Measurements from ENCODE around the gene IL16. TPM values are rescaled to one million over a fixed set of nuclear protein-coding genes. Genes with fewer than 3 reads are reported as not detected.

Gene IL16
- total and polyA plus RNA-seq, 2 donors from 2014 or later: 1.4 to 19.9 TPM

DNA sequence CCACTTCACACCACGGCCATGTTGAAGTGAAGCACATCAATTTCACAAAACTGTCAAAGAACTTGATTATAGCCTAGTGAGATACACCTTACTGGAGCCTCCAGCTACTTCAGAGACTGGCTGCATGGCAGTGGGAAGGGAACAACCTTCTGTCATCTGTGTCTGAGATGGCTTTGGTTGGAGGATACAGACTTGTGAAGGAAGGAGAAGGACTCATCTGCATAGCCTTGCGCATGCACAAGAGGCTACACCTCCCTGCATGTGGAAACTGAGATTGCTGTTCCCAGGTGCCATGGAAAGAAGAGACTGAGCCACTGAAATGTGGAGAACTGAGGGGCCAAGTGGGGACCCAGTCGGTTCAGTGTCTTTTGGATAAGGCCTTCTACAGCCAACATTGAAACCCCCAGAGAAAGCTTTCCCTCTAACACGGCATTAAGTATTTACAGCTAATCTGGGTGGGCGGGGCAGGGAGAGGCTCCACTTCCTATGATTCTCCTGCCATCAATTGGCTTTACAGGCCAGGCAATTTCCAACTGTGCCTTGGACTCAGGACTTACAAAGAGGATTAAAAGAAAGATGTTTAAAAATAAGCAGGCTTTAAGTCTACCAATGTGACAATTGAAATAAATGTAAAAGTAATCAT is 58.8 kb downstream of the IL16 start:
- Histone ChIP-seq H3K9ac (ENCODE audit: low read length in 3 of 3) (no peak overlapping the region), H3K4me1 (ENCODE audit: control insufficient read depth in 2 of 3, insufficient read depth in 2 of 3, low read depth in 1 of 3, low read length in 3 of 3) (no peaks in the 10 kb centered on the region), H3K4me3 (ENCODE audit: low read length in 3 of 3) (no peak overlapping the region), H3K27me3 (ENCODE audit: control insufficient read depth, insufficient read depth, low read length) (no peaks in the 10 kb centered on the region), H3K27ac (ENCODE audit: low read depth in 2 of 2, low read length in 2 of 2) (no peak overlapping the region), H3K9me3 (ENCODE audit: control insufficient read depth in 2 of 3, insufficient read depth in 1 of 3, low read length in 3 of 3) (no peaks in the 10 kb centered on the region), H3K36me3 (ENCODE audit: control insufficient read depth in 2 of 3, insufficient read depth in 3 of 3, low read length in 3 of 3) (no peaks in the 10 kb centered on the region)
- no peak for TF ChIP-seq CTCF (IDR thresholded peaks at IDR 0.05; ENCODE audit: borderline replicate concordance, extremely low read depth, insufficient read depth)
- intact Hi-C loops (cut with DNase I): no loop called here
- FAIRE-seq: no peak
- no peak for DNase-seq

GRCh38 chr15:81255958-81256320 is 59.3 kb downstream of the IL16 start:
- Histone ChIP-seq H3K9me3 (ENCODE audit: control insufficient read depth in 2 of 3, insufficient read depth in 1 of 3, low read length in 3 of 3) (no peaks in the 10 kb centered on the region), H3K27ac (ENCODE audit: low read depth in 2 of 2, low read length in 2 of 2) (no peak overlapping the region), H3K36me3 (ENCODE audit: control insufficient read depth in 2 of 3, insufficient read depth in 3 of 3, low read length in 3 of 3) (no peaks in the 10 kb centered on the region), H3K27me3 (ENCODE audit: control insufficient read depth, insufficient read depth, low read length) (no peaks in the 10 kb centered on the region), H3K4me3 (ENCODE audit: low read length in 3 of 3) (no peak overlapping the region), H3K9ac (ENCODE audit: low read length in 3 of 3) (no peak overlapping the region), H3K4me1 (ENCODE audit: control insufficient read depth in 2 of 3, insufficient read depth in 2 of 3, low read depth in 1 of 3, low read length in 3 of 3) (no peaks in the 10 kb centered on the region)
- no peak for TF ChIP-seq CTCF (IDR thresholded peaks at IDR 0.05; ENCODE audit: borderline replicate concordance, extremely low read depth, insufficient read depth)
- intact Hi-C loops (cut with DNase I): no loop called here
- DNase-seq (no peak), FAIRE-seq (no peak)

DNA sequence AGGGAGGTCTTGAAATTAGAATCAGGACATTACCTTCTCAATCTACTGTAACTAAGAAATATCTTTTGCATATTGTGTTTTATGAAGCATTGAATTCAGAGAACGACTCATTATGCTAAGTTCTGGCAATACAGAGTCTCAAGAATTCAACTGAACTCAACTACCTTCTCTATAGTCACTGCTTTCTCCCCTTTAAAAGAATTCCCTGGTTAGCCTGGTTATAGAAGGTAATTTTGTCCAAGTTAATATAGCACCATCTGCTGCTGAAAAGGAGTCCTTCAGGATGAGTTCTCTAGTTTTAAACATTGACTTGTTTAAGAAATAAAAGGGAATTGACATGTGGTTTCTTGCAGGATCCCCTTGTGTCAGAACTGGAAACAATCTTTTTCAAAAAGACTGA is 60.2 kb downstream of the IL16 start:
- Histone ChIP-seq H3K9ac (ENCODE audit: low read length in 3 of 3) (no peak overlapping the region), H3K27ac (ENCODE audit: low read depth in 2 of 2, low read length in 2 of 2) (no peak overlapping the region), H3K9me3 (ENCODE audit: control insufficient read depth in 2 of 3, insufficient read depth in 1 of 3, low read length in 3 of 3) (no peaks in the 10 kb centered on the region), H3K4me3 (ENCODE audit: low read length in 3 of 3) (no peak overlapping the region), H3K36me3 (ENCODE audit: control insufficient read depth in 2 of 3, insufficient read depth in 3 of 3, low read length in 3 of 3) (no peaks in the 10 kb centered on the region), H3K4me1 (ENCODE audit: control insufficient read depth in 2 of 3, insufficient read depth in 2 of 3, low read depth in 1 of 3, low read length in 3 of 3) (no peaks in the 10 kb centered on the region), H3K27me3 (ENCODE audit: control insufficient read depth, insufficient read depth, low read length) (no peaks in the 10 kb centered on the region)
- TF ChIP-seq CTCF (IDR thresholded peaks at IDR 0.05; ENCODE audit: borderline replicate concordance, extremely low read depth, insufficient read depth): peak; percentile 23
- FAIRE-seq: no peak
- intact Hi-C loops (cut with DNase I): no loop called here
- peak in 2 of 5 donors; percentile 36 to 51 for DNase-seq

DNA sequence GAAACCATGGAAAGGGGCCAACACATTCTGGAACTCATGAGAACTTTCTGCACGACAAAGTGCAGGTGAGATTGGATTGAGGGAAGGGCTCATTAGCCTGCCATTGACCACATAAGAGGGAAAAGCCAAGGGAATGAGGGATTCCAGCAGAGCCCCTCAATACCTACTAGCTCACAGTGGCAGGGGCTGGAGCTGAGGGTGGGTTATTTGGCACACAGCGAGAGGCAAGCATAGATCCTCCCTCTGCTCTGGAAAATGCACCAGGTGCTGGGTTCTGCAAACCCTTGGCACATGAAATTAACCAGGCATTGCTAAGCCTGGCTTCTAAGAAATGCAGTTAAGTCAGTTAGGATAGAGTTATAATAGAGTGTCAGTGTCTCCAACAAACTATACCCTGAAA is 60.8 kb downstream of the IL16 start:
- intact Hi-C loops (cut with DNase I): no loop called here
- FAIRE-seq: no peak

More for the DNA sequence above, 60.8 kb downstream of the IL16 start:
- no peak for DNase-seq
- Histone ChIP-seq H3K9me3 (ENCODE audit: control insufficient read depth in 2 of 3, insufficient read depth in 1 of 3, low read length in 3 of 3) (no peaks in the 10 kb centered on the region), H3K36me3 (ENCODE audit: control insufficient read depth in 2 of 3, insufficient read depth in 3 of 3, low read length in 3 of 3) (no peaks in the 10 kb centered on the region), H3K9ac (ENCODE audit: low read length in 3 of 3) (no peak overlapping the region), H3K27me3 (ENCODE audit: control insufficient read depth, insufficient read depth, low read length) (no peaks in the 10 kb centered on the region), H3K4me3 (ENCODE audit: low read length in 3 of 3) (no peak overlapping the region), H3K4me1 (ENCODE audit: control insufficient read depth in 2 of 3, insufficient read depth in 2 of 3, low read depth in 1 of 3, low read length in 3 of 3) (no peaks in the 10 kb centered on the region), H3K27ac (ENCODE audit: low read depth in 2 of 2, low read length in 2 of 2) (no peak overlapping the region)
- TF ChIP-seq CTCF (IDR thresholded peaks at IDR 0.05; ENCODE audit: borderline replicate concordance, extremely low read depth, insufficient read depth): no peak
